TTC549 (cell line): ENCODE data around the gene ABCB4.

Source experiments
- FAIRE-seq: peaks from 2 replicates; lab custom pipeline; 2012; peaks lifted over from hg19 to GRCh38; lab: Jason Lieb, UNC

Gene ABCB4

GRCh38 chr7:87475359-87476178 lies at the start of gene ABCB4:
Gene ABCB4, minus strand, starts transcription at chr7:87475680. Its CDS starts 215 bp downstream, at chr7:87475465.
- FAIRE-seq: no peak

GRCh38 chr7:87518735-87519134 lies 43.3 kb upstream of the ABCB4 start:
- no peak for FAIRE-seq

GRCh38 chr7:87517891-87518290 lies 42.4 kb upstream of the ABCB4 start:
- FAIRE-seq: no peak

- FAIRE-seq: no peak
These were observed 41.8 kb upstream of the ABCB4 start for GRCh38 chr7:87517136-87517815.

GRCh38 chr7:87513735-87514335 lies 38.4 kb upstream of the ABCB4 start:
- no peak for FAIRE-seq

- no peak for FAIRE-seq
These were observed 37.4 kb upstream of the ABCB4 start for GRCh38 chr7:87512906-87513305.

GRCh38 chr7:87511510-87511909 lies 36.0 kb upstream of the ABCB4 start:
- no peak for FAIRE-seq

GRCh38 chr7:87510411-87510875 lies 35.0 kb upstream of the ABCB4 start:
- FAIRE-seq: no peak

- no peak for FAIRE-seq
These were observed 32.0 kb upstream of the ABCB4 start for GRCh38 chr7:87507446-87507845.

- FAIRE-seq: peak; percentile 23
These were observed 31.0 kb upstream of the ABCB4 start for GRCh38 chr7:87506246-87507180.

- no peak for FAIRE-seq
These were observed 30.2 kb upstream of the ABCB4 start for GRCh38 chr7:87505557-87506245.

GRCh38 chr7:87505122-87505521 lies 29.6 kb upstream of the ABCB4 start:
- no peak for FAIRE-seq

- FAIRE-seq: no peak
These were observed 24.0 kb upstream of the ABCB4 start for GRCh38 chr7:87499494-87499893.

GRCh38 chr7:87498893-87499292 lies 23.4 kb upstream of the ABCB4 start:
- FAIRE-seq: no peak

GRCh38 chr7:87497482-87497881 lies 22.0 kb upstream of the ABCB4 start:
- no peak for FAIRE-seq

GRCh38 chr7:87495366-87495765 lies 19.9 kb upstream of the ABCB4 start:
- no peak for FAIRE-seq

GRCh38 chr7:87494454-87494853 lies 19.0 kb upstream of the ABCB4 start:
- FAIRE-seq: no peak

- no peak for FAIRE-seq
These were observed 7.7 kb upstream of the ABCB4 start for GRCh38 chr7:87483131-87483530.

- FAIRE-seq: no peak
These were observed 6.6 kb upstream of the ABCB4 start for GRCh38 chr7:87482115-87482514.

GRCh38 chr7:87480386-87480785 lies 4.9 kb upstream of the ABCB4 start:
- FAIRE-seq: no peak

- FAIRE-seq: no peak
These were observed 4.5 kb upstream of the ABCB4 start for GRCh38 chr7:87479951-87480350.

GRCh38 chr7:87476179-87476557 lies 688 bp upstream of the ABCB4 start:
- FAIRE-seq: no peak
